ENCODE data around the gene FIP1L1.

The FIP1L1 gene

GRCh38 chr4:53477038-53477565 is 99.7 kb downstream of the FIP1L1 start:
- DNase-seq: no peak
- H3K27me3 ChIP-seq: no peaks in the 10 kb centered on the region
- intact Hi-C loops (cut with DNase I; ENCODE audit: low total_unique reads): no loop called here
- no peak for TF ChIP-seq CTCF (IDR thresholded peaks at IDR 0.05)
- no peak overlapping the region for H3K27ac ChIP-seq
- no peaks in the 10 kb centered on the region for H3K9me3 ChIP-seq
- H3K36me3 ChIP-seq: peaks cover 0 to 3% (median 0%) of the 10 kb centered on the region in 3 donors
- no peaks in the 10 kb centered on the region for H3K4me1 ChIP-seq
- no peak overlapping the region for H3K4me3 ChIP-seq

- Histone ChIP-seq H3K9me3 (no peaks in the 10 kb centered on the region), H3K36me3 (peaks cover 0 to 3% (median 0%) of the 10 kb centered on the region in 3 donors), H3K4me3 (no peak overlapping the region), H3K27ac (no peak overlapping the region), H3K4me1 (no peaks in the 10 kb centered on the region), H3K27me3 (no peaks in the 10 kb centered on the region)
- no peak for TF ChIP-seq CTCF (IDR thresholded peaks at IDR 0.05)
- intact Hi-C loops (cut with DNase I; ENCODE audit: low total_unique reads): no loop called here
- DNase-seq: no peak
Measured at GRCh38 chr4:53477636-53478035, 100.2 kb downstream of the FIP1L1 start.

- Histone ChIP-seq H3K27me3 (no peaks in the 10 kb centered on the region), H3K4me1 (no peaks in the 10 kb centered on the region), H3K9me3 (no peaks in the 10 kb centered on the region), H3K4me3 (no peak overlapping the region), H3K36me3 (no peaks in the 10 kb centered on the region), H3K27ac (no peak overlapping the region)
- no peak for TF ChIP-seq CTCF (IDR thresholded peaks at IDR 0.05)
- no peak for DNase-seq
- intact Hi-C loops (cut with DNase I; ENCODE audit: low total_unique reads): no loop called here
Measured at GRCh38 chr4:53478671-53479456, 101.4 kb downstream of the FIP1L1 start.

- H3K4me3 ChIP-seq: no peak overlapping the region
- intact Hi-C loops (cut with DNase I; ENCODE audit: low total_unique reads): no loop called here
- H3K9me3 ChIP-seq: no peaks in the 10 kb centered on the region
- DNase-seq: no peak
- H3K36me3 ChIP-seq: no peaks in the 10 kb centered on the region
- no peak overlapping the region for H3K27ac ChIP-seq
- H3K4me1 ChIP-seq: no peaks in the 10 kb centered on the region
- H3K27me3 ChIP-seq: no peaks in the 10 kb centered on the region
- TF ChIP-seq CTCF (IDR thresholded peaks at IDR 0.05): no peak
Measured at GRCh38 chr4:53479736-53480525, 102.5 kb downstream of the FIP1L1 start.

GRCh38 chr4:53480909-53481308 is 103.5 kb downstream of the FIP1L1 start:
- no peak for TF ChIP-seq CTCF (IDR thresholded peaks at IDR 0.05)
- no peaks in the 10 kb centered on the region for H3K4me1 ChIP-seq
- H3K36me3 ChIP-seq: no peaks in the 10 kb centered on the region
- no peak for DNase-seq
- intact Hi-C loops (cut with DNase I; ENCODE audit: low total_unique reads): no loop called here
- no peaks in the 10 kb centered on the region for H3K9me3 ChIP-seq
- no peak overlapping the region for H3K4me3 ChIP-seq
- H3K27ac ChIP-seq: no peak overlapping the region
- no peaks in the 10 kb centered on the region for H3K27me3 ChIP-seq

Data from tibial artery (tissue), 4 donors.